Prostate gland (tissue), 2 donors: ENCODE data around the gene PSTPIP1. TPM values are rescaled to one million over a fixed set of nuclear protein-coding genes. Genes with fewer than 3 reads are reported as not detected.

ENCODE experiments used
- DNase-seq: peaks from one replicate; pipeline ENCODE4 v3.0.0-alpha.2; 2019; ENCODE audit warnings: low spot score
- H3K27ac ChIP-seq, 2 donors: fragments of 200-600 bp; sonication (generic); 2 replicates each; pipeline ENCODE4 v1.5.1; 2017 to 2019
- H3K27me3 ChIP-seq: fragments of 200-600 bp; sonication (generic); replicated peaks from 2 replicates; pipeline ENCODE4 v1.5.1; 2019; ENCODE audit not compliant: insufficient read depth
- H3K36me3 ChIP-seq, 2 donors: fragments of 200-600 bp; sonication (generic); 1 replicate in 1 of 2; 2 replicates in 1 of 2; pipeline versions ENCODE4 v1.5.1 to v1.8.1; 2017 to 2019
- H3K4me1 ChIP-seq: fragments of 200-600 bp; sonication (generic); replicated peaks from 2 replicates; pipeline ENCODE4 v1.5.1; 2019
- H3K4me3 ChIP-seq, 2 donors: fragments of 200-600 bp; sonication (generic); 2 replicates each; pipeline ENCODE4 v1.5.1; 2017 to 2019
- H3K9me3 ChIP-seq: fragments of 200-600 bp; sonication (generic); 2 replicates; pipeline ENCODE4 v1.5.1; 2017
- CTCF ChIP-seq, 4 experiments: fragments of 200-600 bp in 2 of 4; fragments of 450-650 bp in 2 of 4; sonication (generic) in 2 of 4; IDR thresholded peaks; 1 replicate in 3 of 4; 2 replicates in 1 of 4; pipeline ENCODE4 v1.5.1; 2016 to 2019; ENCODE audit warnings: antibody characterized with exemption in 4 of 4, mild to moderate bottlenecking in 2 of 4, moderate library complexity in 2 of 4
- POLR2A ChIP-seq: fragments of 450-650 bp; IDR thresholded peaks from one replicate; pipeline ENCODE4 v1.6.1; 2016; ENCODE audit warnings: antibody characterized with exemption, mild to moderate bottlenecking
- POLR2AphosphoS5 ChIP-seq: sonication (generic); formaldehyde crosslinking; IDR thresholded peaks from one replicate; pipeline ENCODE4 v1.6.1; 2017; ENCODE audit warnings: antibody characterized with exemption
- WGBS: methylation state at CpG from one replicate; pipeline ENCODE4 v1.1.5; 2018; 5-methylcytosine and 5-hydroxymethylcytosine counted together
- intact Hi-C: fragments of 100-400 bp; cut with DNase I; formaldehyde crosslinking; loops from one replicate; pipeline ENCODE4 v1.14.2; 2022
- total RNA-seq, 2 donors: library from RNA; depleted of rRNA; stranded (reverse); fragments of >200 nt; gene quantifications; one replicate each; pipeline ENCODE4 v1.1.0, GENCODE V29; 2016

The PSTPIP1 gene
- total RNA-seq, 2 donors from 2014 or later = 2.1 to 7.0 TPM

- Histone ChIP-seq H3K36me3 (no peaks in the 10 kb centered on the region), H3K27me3 (no peaks in the 10 kb centered on the region), H3K9me3 (no peaks in the 10 kb centered on the region), H3K27ac (no peak overlapping the region), H3K4me1 (no peaks in the 10 kb centered on the region), H3K4me3 (no peak overlapping the region)
- no peak for DNase-seq
- 68% methylated on average over 2 of the region's 2 CpGs for WGBS
- intact Hi-C loops = loop anchor here (5.0 kb wide), 1 partner anchor 343 kb away; no protein-coding TSS in a partner anchor
- TF ChIP-seq POLR2A = no peak
- TF ChIP-seq CTCF (IDR thresholded peaks at IDR 0.05) = no peak
- TF ChIP-seq POLR2AphosphoS5 = no peak
These were observed 79.4 kb downstream of the PSTPIP1 start for GRCh38 chr15:77074350-77074749.

GRCh38 chr15:77075528-77075927, 80.6 kb downstream of the PSTPIP1 start:
- Histone ChIP-seq H3K27me3 (no peaks in the 10 kb centered on the region), H3K4me3 (no peak overlapping the region), H3K27ac (no peak overlapping the region), H3K36me3 (no peaks in the 10 kb centered on the region), H3K9me3 (no peaks in the 10 kb centered on the region), H3K4me1 (no peaks in the 10 kb centered on the region)
- TF ChIP-seq POLR2A (no peak), CTCF (IDR thresholded peaks at IDR 0.05) (peak in 1 of 4 experiments; percentile 6)
- 43% methylated on average over 9 of the region's 9 CpGs for WGBS
- no peak for DNase-seq
- intact Hi-C loops = no loop called here

- no peak overlapping the region for H3K27ac ChIP-seq
- no peak overlapping the region for H3K4me3 ChIP-seq
- no peaks in the 10 kb centered on the region for H3K27me3 ChIP-seq
- whole genome bisulfite sequencing = 62% methylated on average over 4 of the region's 4 CpGs
- no peaks in the 10 kb centered on the region for H3K9me3 ChIP-seq
- no peak for TF ChIP-seq POLR2A
- no peak for TF ChIP-seq POLR2AphosphoS5
- TF ChIP-seq CTCF (IDR thresholded peaks at IDR 0.05) = no peak
- intact Hi-C loops = no loop called here
- no peaks in the 10 kb centered on the region for H3K4me1 ChIP-seq
- no peaks in the 10 kb centered on the region for H3K36me3 ChIP-seq
- no peak for DNase-seq
These were observed 81.5 kb downstream of the PSTPIP1 start for GRCh38 chr15:77076323-77076915.

GRCh38 chr15:77081971-77082370, 87.0 kb downstream of the PSTPIP1 start:
- TF ChIP-seq CTCF (IDR thresholded peaks at IDR 0.05) (no peak), POLR2A (no peak), POLR2AphosphoS5 (no peak)
- H3K27me3 ChIP-seq = no peaks in the 10 kb centered on the region
- H3K9me3 ChIP-seq = no peaks in the 10 kb centered on the region
- no peak overlapping the region for H3K27ac ChIP-seq
- whole genome bisulfite sequencing = 79% methylated on average over 5 of the region's 5 CpGs
- H3K4me3 ChIP-seq = no peak overlapping the region
- H3K36me3 ChIP-seq = no peaks in the 10 kb centered on the region
- no peak for DNase-seq
- no peaks in the 10 kb centered on the region for H3K4me1 ChIP-seq
- intact Hi-C loops = no loop called here
